ENCODE measurements around the gene SRPX2. TPM values are rescaled to one million over a fixed set of nuclear protein-coding genes. Genes with fewer than 3 reads are reported as not detected.

SRPX2 gene
- polyA plus RNA-seq, 3 donors, result not detected

GRCh38 chrX:100719139-100719538, 75.1 kb downstream of the SRPX2 start:
- H2AFZ ChIP-seq (ENCODE audit: insufficient read depth, low read depth, low read length, poor library complexity, severe bottlenecking), result no peak overlapping the region
- no peaks in the 10 kb centered on the region for H3K4me1 ChIP-seq (ENCODE audit: control insufficient read depth in 1 of 2, insufficient read depth in 2 of 2, low read length in 2 of 2)
- H3K4me3 ChIP-seq (replicated peaks in 1 of 3; ENCODE audit: low read depth in 2 of 3, low read length in 3 of 3), result no peak overlapping the region
- no peaks in the 10 kb centered on the region for H3K36me3 Mint-ChIP-seq
- H4K20me1 ChIP-seq (ENCODE audit: insufficient read depth, low read length), result no peaks in the 10 kb centered on the region
- intact Hi-C loops (cut with micrococcal nuclease), result no loop called here
- no peaks in the 10 kb centered on the region for H3K79me2 ChIP-seq (ENCODE audit: insufficient read depth, low read length)
- no peak for DNase-seq
- no CpG with 5 or more reads among the region's 2 CpGs for WGBS (ENCODE audit: insufficient coverage)
- peaks cover 0 to 6% (median 2%) of the 10 kb centered on the region in 7 donors for H3K9me3 Mint-ChIP-seq
- TF ChIP-seq, protein P1, sequence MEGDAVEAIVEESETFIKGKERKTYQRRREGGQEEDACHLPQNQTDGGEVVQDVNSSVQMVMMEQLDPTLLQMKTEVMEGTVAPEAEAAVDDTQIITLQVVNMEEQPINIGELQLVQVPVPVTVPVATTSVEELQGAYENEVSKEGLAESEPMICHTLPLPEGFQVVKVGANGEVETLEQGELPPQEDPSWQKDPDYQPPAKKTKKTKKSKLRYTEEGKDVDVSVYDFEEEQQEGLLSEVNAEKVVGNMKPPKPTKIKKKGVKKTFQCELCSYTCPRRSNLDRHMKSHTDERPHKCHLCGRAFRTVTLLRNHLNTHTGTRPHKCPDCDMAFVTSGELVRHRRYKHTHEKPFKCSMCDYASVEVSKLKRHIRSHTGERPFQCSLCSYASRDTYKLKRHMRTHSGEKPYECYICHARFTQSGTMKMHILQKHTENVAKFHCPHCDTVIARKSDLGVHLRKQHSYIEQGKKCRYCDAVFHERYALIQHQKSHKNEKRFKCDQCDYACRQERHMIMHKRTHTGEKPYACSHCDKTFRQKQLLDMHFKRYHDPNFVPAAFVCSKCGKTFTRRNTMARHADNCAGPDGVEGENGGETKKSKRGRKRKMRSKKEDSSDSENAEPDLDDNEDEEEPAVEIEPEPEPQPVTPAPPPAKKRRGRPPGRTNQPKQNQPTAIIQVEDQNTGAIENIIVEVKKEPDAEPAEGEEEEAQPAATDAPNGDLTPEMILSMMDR (IDR thresholded peaks at IDR 0.05), result no peak
- H3K27me3 Mint-ChIP-seq (ENCODE audit: low read depth in 3 of 3), result peaks cover 0 to 5% (median 0%) of the 10 kb centered on the region in 3 donors
- no peaks in the 10 kb centered on the region for H3K36me3 ChIP-seq (replicated peaks in 1 of 2; ENCODE audit: control insufficient read depth in 1 of 2, insufficient read depth in 2 of 2, low read length in 2 of 2)
- no peaks in the 10 kb centered on the region for H3K9me3 ChIP-seq (replicated peaks in 1 of 2; ENCODE audit: control insufficient read depth in 1 of 2, insufficient read depth in 1 of 2, low read length in 2 of 2)
- H3K4me1 Mint-ChIP-seq, result no peaks in the 10 kb centered on the region
- H3K27me3 ChIP-seq (ENCODE audit: control insufficient read depth in 2 of 2, insufficient read depth in 2 of 2, low read length in 2 of 2), result no peaks in the 10 kb centered on the region
- H3K9ac ChIP-seq (ENCODE audit: insufficient read depth, low read length, poor library complexity, severe bottlenecking), result no peak overlapping the region
- no peak overlapping the region for H3K27ac Mint-ChIP-seq
- no peak overlapping the region for H3K4me3 Mint-ChIP-seq
- H3K27ac ChIP-seq (ENCODE audit: low read depth in 1 of 2, low read length in 2 of 2), result no peak overlapping the region
- no peak overlapping the region for H3K4me2 ChIP-seq (replicated peaks; ENCODE audit: extremely low read depth, low read length, poor library complexity, severe bottlenecking)

DNA sequence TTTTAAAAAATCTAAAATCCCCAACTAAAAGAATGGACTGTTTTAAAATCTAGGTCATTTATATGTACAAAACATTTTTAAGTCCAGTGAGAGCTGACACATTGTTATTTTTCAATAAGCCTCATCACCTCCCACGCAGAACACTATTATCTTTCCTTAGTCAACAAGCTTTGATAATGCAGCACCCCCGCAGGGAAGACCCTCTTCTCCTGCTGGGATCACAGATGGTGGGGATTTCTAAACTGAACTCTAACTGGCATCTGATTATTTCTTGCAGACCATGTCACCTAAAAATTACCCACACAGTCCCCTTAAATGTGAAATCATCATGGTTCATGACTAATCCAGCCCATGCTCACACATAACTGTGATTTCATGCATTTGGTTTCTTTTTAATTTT, 76.3 kb downstream of the SRPX2 start:
- Histone ChIP-seq H3K4me1 (ENCODE audit: control insufficient read depth in 1 of 2, insufficient read depth in 2 of 2, low read length in 2 of 2) (no peaks in the 10 kb centered on the region), H3K4me2 (replicated peaks; ENCODE audit: extremely low read depth, low read length, poor library complexity, severe bottlenecking) (no peak overlapping the region), H3K27me3 (ENCODE audit: control insufficient read depth in 2 of 2, insufficient read depth in 2 of 2, low read length in 2 of 2) (no peaks in the 10 kb centered on the region), H3K27ac (ENCODE audit: low read depth in 1 of 2, low read length in 2 of 2) (no peak overlapping the region), H3K9ac (ENCODE audit: insufficient read depth, low read length, poor library complexity, severe bottlenecking) (no peak overlapping the region), H3K36me3 (replicated peaks in 1 of 2; ENCODE audit: control insufficient read depth in 1 of 2, insufficient read depth in 2 of 2, low read length in 2 of 2) (no peaks in the 10 kb centered on the region), H3K9me3 (replicated peaks in 1 of 2; ENCODE audit: control insufficient read depth in 1 of 2, insufficient read depth in 1 of 2, low read length in 2 of 2) (no peaks in the 10 kb centered on the region), H4K20me1 (ENCODE audit: insufficient read depth, low read length) (no peaks in the 10 kb centered on the region), H2AFZ (ENCODE audit: insufficient read depth, low read depth, low read length, poor library complexity, severe bottlenecking) (no peak overlapping the region), H3K79me2 (ENCODE audit: insufficient read depth, low read length) (no peaks in the 10 kb centered on the region), H3K4me3 (replicated peaks in 1 of 3; ENCODE audit: low read depth in 2 of 3, low read length in 3 of 3) (no peak overlapping the region)
- intact Hi-C loops (cut with micrococcal nuclease), result no loop called here
- Mint-ChIP-seq H3K4me1 (no peaks in the 10 kb centered on the region), H3K4me3 (no peak overlapping the region), H3K9me3 (peaks cover 0 to 6% (median 2%) of the 10 kb centered on the region in 7 donors), H3K27me3 (ENCODE audit: low read depth in 3 of 3) (peaks cover 0 to 5% (median 0%) of the 10 kb centered on the region in 3 donors), H3K36me3 (no peaks in the 10 kb centered on the region), H3K27ac (no peak overlapping the region)
- TF ChIP-seq, protein P1 (IDR thresholded peaks at IDR 0.05), result no peak
- no peak for DNase-seq
- no CpG with 5 or more reads among the region's 2 CpGs for WGBS (ENCODE audit: insufficient coverage)

Measured in CD14-positive monocyte (primary cell).